NCI-H1417 (cell line): ENCODE results near the gene BCAN.
"Not testable (repeated sequence)": the region's sequence is repeated elsewhere in the genome, so short reads cannot be mapped to it uniquely, and the experiment has no call there.

Experiments
- DNase-seq, 3 experiments: peaks; one replicate each; lab custom pipeline; 2025; lab: John Stamatoyannopoulos, UW

The BCAN gene

GRCh38 chr1:156616463-156616862, 25.5 kb upstream of the BCAN start:
- peak; percentile 73 to 92 (median 91) for DNase-seq

- DNase-seq: peak; percentile 42 to 61 (median 50)
Observed at GRCh38 chr1:156618853-156619581, 22.9 kb upstream of the BCAN start, which contains the start of gene HAPLN2. TSS of gene HAPLN2 (plus strand) at chr1:156619415. CDS start at chr1:156623491, 4,076 bp downstream.

- no peak for DNase-seq
Observed at GRCh38 chr1:156619582-156619955, 22.3 kb upstream of the BCAN start.

GRCh38 chr1:156622581-156623297, 19.2 kb upstream of the BCAN start:
- no peak for DNase-seq

GRCh38 chr1:156623946-156624813, 17.7 kb upstream of the BCAN start:
- peak in 2 of 3 experiments; percentile 63 to 68 for DNase-seq

- peak in 2 of 3 experiments; percentile 36 to 38 for DNase-seq
Observed at GRCh38 chr1:156624814-156625435, 17.0 kb upstream of the BCAN start.

- peak; percentile 39 to 73 (median 59) for DNase-seq
Observed at GRCh38 chr1:156625436-156626078, 16.4 kb upstream of the BCAN start.

- no peak for DNase-seq
Observed at GRCh38 chr1:156626079-156626438, 15.9 kb upstream of the BCAN start.

GRCh38 chr1:156627313-156627880, 14.5 kb upstream of the BCAN start:
- DNase-seq: peak; percentile 51 to 82 (median 75)

- no peak for DNase-seq
Observed at GRCh38 chr1:156629823-156630449, 12.0 kb upstream of the BCAN start.

GRCh38 chr1:156631152-156631551, 10.8 kb upstream of the BCAN start:
- DNase-seq: not testable (repeated sequence)

- no peak for DNase-seq
Observed at GRCh38 chr1:156632355-156632754, 9.6 kb upstream of the BCAN start.

- DNase-seq: no peak
Observed at GRCh38 chr1:156638189-156638985, 3.5 kb upstream of the BCAN start.

- no peak for DNase-seq
Observed at GRCh38 chr1:156639601-156640101, 2.3 kb upstream of the BCAN start.

GRCh38 chr1:156640842-156641706, 843 bp upstream of the BCAN start:
- no peak for DNase-seq

- DNase-seq: no peak
Observed at GRCh38 chr1:156642265-156643048, 540 bp downstream of the BCAN start.

GRCh38 chr1:156643049-156643777, 1.3 kb downstream of the BCAN start:
- DNase-seq: no peak
